GM10266 (cell line): ENCODE results near the gene PGC.

Experiments
- DNase-seq: peaks from one replicate; pipeline ENCODE4 v3.0.0; 2012; ENCODE audit errors: extremely low spot score
- TF ChIP-seq, protein P1 (sequence below): IDR thresholded peaks from 2 replicates; pipeline ENCODE4 v1.5.1; 2012; ENCODE audit warnings: mild to moderate bottlenecking, low read depth; ENCODE audit not compliant: control insufficient read depth, insufficient read depth; ENCODE audit errors: missing control alignments

Gene PGC

DNA sequence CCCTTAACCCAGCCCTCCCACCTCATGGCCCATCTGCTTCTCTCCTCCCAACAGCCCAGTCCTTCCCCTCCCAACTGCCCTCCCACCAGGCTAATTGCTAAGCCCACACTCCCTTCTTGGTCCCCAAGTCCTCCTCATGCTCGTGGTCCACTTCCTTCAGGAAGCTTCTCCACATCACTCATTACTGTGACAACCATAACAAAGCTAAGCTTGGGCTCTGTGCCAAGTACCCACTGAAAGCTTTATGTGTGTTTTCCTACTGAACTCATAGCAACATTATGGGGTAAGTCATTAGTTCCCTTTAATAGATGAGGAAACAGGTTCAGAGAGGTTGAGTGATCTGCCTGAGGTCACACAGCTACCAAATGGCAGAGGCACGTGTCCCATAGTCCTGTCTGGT lies 16.3 kb upstream of the PGC start:
- DNase-seq: no peak

DNA sequence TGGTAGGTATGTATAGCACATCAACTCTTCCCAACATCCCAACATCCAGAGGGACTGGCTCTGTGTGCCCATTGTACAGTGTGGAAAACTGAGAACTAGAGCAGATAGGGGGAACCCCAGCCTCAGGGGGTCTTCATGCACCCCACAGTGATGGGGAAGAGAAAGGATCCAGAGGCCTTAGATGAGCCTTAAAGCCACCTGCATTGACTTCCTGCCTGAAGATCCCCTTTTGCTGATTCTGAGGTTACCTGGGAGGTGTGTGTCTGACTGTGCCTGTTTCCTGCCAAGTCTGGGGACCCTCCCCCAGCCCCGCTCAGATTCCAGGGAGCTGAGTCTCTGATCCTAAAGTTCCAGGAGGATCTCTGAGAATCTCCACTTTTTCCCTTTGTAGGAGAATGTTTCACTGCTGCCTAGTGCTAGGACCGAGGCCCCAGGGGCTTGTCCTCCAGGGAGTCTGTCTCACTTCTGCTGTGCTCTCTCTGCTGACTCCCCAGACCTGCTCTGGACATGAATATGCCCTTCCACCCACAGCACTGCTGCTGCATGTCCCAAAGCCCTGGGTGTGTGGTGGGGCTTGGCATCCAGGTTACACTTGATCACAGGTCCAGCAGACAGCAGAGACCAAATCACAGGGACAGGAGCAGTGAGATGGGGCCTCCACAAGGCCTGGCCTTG lies 12.8 kb upstream of the PGC start:
- DNase-seq: no peak
- TF ChIP-seq, protein P1, sequence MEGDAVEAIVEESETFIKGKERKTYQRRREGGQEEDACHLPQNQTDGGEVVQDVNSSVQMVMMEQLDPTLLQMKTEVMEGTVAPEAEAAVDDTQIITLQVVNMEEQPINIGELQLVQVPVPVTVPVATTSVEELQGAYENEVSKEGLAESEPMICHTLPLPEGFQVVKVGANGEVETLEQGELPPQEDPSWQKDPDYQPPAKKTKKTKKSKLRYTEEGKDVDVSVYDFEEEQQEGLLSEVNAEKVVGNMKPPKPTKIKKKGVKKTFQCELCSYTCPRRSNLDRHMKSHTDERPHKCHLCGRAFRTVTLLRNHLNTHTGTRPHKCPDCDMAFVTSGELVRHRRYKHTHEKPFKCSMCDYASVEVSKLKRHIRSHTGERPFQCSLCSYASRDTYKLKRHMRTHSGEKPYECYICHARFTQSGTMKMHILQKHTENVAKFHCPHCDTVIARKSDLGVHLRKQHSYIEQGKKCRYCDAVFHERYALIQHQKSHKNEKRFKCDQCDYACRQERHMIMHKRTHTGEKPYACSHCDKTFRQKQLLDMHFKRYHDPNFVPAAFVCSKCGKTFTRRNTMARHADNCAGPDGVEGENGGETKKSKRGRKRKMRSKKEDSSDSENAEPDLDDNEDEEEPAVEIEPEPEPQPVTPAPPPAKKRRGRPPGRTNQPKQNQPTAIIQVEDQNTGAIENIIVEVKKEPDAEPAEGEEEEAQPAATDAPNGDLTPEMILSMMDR: no peak

More for the DNA sequence above, 16.3 kb upstream of the PGC start:
- TF ChIP-seq, protein P1: no peak

DNA sequence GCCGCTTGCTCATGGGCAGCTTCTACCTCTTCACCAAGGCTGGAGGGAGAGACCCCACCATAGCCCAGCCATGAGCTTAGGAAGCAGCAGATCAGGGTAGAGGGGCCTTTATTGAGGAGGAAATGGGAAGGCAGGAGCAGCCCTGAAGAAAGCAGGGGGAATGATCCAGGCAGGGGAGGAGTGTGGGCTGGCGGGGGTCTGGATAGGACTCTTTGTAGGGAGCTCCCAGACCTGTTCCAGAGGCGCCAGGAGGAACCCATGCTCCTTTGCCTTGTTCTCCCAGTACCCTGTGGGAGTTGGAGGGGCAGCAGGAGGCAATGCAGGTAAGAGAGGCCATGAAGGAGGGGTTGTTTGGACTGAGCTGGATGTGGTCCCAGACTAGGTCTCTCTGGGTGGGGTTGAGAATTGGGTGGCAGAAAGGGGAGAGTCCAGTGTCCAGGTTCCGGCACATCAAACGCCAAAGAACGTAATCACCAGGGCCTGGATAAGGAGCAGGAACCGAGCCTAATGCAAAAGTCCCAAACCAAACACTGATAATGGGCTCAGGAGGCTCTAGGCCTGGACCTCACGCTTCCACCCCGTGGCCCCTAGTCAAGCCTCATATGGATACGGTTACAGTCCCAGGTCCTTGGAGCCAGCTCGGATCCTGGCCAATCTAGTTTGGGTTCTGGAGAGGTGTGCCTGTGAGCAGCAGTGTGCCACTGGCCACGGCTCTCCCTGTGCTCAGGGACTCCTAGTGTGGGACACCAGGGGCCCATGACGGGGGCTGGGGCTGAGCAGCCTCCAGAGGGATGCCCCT lies 12.1 kb upstream of the PGC start:
- TF ChIP-seq, protein P1: no peak
- DNase-seq: no peak

DNA sequence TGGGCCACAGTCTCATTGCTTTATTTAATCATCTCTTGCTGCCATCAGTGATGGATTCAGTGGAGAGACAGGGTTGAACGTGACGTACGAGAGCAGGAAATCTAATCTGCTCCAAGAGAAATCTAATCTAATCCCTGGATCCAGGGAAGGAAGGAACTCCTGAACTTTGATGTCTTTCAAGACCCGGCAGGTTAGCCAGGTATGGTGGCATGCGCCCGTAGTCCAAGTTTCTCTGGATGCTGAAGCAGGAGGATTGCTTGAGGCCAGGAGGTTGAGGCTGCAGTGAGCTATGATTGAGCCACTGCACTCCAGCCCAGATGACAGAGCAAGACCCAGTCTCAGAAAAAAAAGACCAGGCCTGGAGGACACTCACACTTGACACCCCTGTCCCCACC lies 11.4 kb upstream of the PGC start:
- TF ChIP-seq, protein P1: no peak
- no peak for DNase-seq

DNA sequence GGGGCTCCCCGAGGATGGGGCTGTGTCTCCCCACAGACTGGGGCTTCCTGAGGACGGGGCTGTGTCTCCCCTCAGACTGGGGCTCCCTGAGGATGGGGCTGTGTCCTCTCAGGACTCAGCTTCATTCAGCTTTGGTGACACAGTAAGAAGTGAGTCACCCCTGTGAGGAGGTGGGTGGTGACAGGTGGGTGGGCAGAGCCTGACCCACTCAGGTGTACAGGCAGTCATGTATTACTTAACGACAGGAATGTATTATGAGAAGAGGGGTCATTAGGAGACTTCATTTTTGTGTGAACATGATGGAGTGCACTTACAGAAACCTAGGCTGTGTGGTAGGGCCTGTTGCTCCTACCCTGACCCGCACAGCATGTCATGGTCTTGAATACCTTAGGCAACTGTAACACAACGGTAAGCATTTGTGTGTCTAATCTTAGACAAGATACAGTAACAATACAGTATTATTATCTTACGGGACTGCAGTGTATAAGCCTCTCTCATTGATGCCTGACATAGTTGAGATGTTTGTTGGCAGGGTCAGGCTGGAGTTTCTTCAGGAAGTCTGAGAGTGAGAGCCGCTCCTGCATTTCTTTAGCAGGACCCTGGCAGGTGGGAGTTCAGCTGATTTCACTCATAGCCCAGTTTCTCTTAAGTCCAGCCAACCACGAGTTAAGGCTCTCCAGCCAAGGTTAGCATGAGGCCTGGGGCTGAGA lies 10.9 kb upstream of the PGC start:
- TF ChIP-seq, protein P1: no peak
- no peak for DNase-seq

DNA sequence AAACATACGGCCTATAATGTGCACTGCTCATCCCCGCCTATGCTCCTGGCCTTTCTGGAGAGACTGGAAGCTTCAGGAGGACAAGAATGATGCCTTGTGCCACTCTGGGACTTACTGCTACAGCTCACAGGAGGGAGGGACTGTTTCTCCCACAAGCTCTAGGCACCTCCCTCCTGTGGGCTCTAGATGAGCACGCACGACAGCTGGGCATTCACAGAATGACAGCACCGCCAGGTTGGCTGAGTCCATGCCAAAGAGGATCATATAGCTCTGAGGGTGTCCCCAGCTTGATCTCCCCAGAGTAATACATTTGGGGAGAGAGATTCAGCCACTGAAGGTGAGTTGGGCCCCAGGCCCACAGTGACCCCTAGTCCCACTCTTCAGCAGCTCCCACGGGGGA lies 10.1 kb upstream of the PGC start:
- TF ChIP-seq, protein P1: no peak
- DNase-seq: no peak
